GF-D8 (cell line): Measurements from ENCODE around the gene C10orf53.

Experiments used
- DNase-seq: peaks from one replicate; lab custom pipeline; 2025; lab: John Stamatoyannopoulos, UW

The C10orf53 gene

DNA sequence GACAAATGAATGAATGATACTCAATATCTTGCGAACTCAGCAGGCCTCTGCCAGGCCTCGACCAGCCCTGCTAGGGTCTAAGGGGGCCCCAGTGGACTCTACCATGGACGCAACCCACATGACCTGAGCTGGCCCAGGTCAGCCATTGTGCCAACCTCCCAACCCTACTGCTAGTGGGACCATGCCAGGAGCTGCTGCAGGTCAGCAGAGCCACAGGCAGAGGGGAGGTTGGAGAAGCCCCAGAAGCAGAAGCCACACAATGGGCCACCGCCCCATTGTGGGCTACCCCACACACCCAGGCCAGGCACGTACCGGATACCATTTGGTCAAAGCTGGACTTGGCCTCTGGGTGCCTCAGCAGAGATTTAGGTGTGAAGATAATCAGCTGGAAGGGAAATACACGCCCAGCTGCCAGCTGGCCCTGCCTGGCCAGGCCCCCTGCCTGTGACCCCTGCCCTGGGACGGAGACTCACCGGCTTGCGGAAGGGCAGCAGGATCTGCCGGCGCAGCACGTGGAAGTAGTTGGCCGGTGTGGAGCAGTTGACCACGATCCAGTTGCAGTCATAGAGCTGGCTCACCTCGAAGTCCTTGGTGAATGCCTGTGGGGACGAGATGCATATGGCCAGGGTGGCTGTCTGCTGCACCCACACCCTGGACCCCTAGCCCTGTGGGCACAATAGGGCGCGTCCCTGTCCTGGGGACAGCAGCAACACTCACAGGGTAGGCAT lies 58.2 kb downstream of the C10orf53 start:
- no peak for DNase-seq

DNA sequence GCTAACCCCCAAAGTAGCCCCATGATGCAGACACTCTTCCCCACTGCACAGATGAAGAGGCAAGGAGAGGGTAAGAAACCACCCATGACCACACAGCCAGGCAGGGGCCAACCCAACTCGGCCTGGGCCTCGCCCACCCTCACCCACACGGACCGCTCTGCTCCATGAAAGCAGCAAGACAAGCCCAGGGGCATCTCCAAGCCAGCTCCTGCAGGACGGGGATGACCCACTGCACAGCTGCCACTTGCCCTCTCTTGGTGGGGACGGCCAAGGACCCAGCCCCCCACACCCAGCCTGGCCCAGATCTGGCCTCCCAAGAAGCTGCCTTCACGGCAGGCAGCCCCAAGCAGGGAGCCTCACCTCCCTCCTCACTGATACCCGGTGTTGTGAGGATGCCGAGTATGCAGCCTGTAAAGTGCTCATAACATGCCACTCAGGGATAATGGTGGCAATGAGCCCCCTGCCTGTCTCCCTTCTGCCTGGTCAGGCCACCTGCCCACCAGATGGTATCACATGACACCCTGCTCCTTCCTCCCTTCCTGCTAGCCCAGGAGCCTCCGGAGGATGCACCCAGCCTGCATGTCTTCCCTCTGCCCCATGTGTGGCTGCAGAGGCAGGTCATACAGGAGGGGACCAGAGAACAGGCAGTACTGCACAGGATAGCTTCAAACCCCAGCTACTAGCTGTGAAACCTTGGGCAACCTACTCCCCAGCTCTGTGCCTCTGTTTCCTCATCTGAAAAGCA lies 59.3 kb downstream of the C10orf53 start:
- no peak for DNase-seq

DNA sequence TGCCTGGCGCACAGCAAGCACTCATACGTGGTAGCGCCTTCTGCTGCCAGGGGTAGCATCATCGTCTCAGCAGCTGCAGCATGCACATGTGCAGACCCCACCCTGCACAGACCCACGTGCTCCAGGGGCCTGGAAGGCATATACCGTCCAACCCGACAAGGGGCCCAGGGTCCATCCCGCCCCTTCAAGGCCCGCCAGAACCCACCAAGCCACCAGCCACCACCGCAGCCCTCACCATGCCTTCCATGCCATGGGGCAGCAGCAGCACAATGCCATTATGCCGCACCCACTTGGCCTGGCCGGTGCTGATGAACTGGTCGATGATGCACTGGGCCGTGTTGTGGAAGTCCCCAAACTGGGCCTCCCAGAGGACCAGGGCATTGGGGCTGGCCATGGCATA lies 60.0 kb downstream of the C10orf53 start:
- no peak for DNase-seq

DNA sequence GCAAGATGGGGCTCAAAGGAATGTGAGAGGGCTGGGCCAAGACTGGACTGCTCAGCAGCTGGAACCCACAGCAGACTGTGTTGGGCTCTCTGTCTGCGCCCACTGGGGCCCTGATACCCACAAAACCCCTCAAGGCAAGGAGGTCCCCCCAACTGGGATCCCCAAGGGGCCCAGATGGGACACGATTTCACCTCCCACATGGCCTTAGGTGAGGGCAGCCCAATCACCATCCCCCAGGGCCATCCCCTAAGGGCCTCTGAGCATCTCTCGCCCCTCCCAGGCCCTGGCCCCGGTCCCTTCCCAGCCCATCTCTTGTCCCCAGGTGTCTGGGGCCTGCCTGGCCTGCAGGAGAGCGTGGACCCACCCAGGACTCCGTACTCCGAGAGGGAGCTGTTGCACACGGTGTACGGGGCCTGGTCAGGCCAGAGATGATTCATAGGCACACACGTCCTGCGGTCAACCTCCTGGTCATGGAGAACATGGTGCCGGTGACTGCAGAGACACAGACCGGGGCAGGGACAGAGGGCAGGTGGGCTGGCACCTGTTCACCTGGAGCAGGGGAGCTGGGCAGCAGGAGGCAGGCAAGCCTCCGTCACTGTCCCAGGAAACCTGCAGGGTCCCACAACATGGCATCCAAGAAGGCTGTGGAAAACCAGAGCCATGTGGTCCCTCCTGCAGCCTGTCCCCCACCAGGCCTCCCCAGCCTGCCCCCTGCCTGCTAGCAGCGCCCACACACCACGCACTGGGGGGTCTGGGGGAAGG lies 61.1 kb downstream of the C10orf53 start:
- no peak for DNase-seq

DNA sequence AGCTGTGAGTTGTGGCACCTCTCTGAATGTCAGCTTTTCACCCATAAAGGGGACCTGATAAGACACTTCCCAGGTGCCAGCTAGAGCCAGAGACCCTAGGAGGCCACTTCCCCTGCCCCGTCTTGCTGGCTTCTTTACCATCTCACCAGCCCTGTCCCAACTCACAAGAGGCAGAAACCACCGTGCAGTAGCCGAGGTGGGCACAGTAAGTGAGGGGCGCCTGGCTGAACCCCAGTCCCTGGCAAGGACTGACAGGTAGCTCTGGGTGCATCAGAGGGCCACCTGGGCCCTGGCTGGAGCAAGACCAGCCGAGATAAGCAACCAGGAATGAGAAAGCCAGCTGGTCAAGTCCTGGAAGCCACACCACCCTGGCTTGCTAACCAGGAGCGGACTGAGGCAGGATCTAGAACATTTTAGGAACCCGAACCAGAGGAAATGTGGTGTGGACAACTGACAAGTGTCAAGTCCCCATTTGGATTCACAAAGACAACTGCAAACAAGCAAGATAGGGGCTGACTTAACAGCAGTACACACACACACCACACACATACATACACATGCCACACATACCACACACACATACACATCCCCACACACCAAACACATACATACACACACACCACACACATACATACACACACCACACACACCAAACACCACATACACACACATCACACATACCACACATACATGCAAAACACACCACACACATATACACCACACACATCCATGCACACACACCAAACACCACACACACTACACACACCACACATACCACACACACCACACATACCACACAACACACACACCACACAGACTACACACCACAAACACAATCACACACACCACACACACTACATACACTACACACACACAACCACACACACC lies 61.9 kb downstream of the C10orf53 start:
- no peak for DNase-seq

DNA sequence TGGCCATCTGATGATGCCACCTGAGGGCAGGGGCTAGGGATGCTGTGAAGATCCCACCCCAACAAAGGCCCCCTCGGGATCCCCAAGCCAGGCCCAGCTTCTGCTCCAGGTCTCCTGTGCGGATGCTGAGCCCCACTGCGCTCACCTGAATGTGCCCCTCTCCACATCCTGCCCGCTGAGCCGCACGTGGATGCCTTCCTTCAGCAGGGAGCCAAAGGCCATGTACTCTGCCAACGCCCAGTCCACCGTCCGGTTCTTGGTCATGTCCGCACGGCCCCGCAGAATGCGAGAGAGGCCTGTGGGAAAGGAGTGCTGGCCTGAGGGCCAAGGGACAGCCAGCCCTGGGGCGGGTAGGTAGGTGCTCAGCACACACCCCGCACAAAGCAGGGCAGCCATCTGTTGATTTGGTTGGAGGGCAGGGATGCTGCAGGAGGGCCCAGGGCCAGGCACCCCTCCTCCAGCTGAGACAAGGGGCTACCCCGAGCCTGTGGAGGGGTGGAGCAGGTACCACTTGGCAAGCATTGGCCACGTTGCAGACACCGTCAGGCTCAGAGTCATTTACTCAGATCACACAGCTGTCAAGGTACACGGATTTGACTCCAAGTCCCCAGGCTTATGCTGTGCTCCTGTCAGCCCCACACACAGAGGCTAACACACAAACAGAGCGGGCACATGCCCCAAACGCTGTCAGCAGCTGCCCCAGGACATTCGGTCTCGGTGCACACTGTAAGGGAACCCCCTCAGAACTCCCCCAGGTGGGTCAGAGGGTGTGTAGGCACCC lies 63.4 kb downstream of the C10orf53 start:
- DNase-seq: no peak

DNA sequence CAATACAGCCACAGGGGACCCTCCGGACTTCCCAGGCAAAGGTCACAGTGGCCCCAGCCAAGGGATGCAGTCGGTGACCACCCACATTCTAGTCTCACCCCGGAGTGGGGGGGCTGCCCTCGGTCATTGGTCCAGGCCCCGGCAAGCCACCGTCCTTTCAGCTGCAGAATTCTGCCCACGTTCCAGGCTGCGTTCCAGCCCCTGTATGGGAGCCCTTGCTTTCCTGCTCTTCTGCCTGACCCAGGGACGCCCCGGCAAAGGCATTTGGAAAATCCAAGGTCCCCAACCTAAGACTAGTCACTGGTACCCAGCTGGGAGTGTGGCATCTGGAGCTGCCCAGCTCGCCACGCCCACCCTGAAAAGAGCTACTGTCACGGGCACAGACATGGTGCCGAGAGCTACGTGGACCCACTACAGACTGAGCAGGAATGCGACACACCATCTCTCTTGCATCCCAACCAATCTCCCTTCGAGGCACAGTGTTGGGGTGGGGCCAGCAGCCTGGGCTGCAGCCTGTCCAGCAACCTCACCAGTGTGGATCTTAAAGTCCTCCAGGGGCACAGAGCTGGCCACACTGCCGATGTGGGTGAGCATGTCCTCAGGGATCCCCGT lies 64.1 kb downstream of the C10orf53 start:
- no peak for DNase-seq

DNA sequence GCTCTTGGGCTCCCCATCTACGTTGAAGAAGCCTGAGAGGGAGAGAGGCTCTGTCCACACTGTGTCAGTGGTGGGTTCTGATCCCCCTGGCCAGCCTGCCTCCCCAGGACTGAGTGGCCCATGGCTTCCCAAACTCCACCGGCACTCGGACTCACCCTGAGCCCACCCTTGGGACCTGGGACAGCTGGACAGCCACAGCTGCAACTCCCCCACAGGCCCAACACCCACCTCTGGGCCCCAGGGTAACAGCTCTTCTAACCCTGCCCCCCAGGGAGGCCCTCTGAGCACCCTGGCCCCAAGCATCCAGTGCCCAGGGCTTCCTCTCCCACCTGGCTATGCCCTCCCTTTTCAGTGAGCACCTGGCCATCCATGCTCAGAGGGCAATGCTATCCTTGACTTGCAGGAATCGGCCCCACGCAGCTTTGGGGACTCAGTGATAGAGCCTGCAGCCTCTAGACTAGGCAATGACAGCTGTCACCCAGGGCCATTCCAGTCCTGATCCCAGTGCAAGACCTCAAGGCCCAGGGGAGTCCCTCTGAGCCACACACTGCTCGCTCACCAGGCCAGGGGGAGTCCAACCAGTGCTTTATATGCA lies 64.7 kb downstream of the C10orf53 start:
- DNase-seq: no peak

DNA sequence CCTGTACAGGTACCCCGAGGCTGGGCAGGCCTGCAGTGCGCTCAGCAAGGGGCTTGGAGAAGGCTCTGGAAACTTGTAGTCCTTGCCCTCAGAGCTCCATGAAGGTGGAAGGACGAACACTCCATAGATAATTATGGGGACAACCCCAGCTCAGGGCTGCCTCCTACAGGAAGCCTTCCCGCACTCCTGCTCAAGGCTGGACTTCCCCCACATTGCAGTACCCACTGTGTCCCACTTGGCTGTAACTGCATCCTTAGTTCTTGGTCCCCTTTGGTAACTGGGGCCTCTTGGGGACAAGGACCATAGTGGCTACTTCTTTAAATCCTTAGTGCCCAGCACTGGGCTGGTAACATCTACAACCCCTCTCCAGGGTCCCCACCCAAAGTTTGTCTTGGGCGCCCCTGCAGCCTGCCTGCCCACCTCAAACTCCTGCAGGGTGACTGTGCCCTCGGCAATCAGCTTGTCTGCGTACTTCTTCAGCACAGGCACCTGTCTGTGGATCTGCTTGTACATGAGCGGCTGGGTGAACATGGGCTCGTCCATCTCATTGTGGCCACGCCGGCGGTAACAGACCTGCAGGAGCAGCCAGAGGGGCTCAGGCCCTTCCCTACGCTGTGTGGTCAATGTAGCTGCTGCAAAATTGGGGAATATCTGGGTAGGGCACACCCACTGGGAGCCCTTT lies 65.6 kb downstream of the C10orf53 start:
- DNase-seq: no peak

DNA sequence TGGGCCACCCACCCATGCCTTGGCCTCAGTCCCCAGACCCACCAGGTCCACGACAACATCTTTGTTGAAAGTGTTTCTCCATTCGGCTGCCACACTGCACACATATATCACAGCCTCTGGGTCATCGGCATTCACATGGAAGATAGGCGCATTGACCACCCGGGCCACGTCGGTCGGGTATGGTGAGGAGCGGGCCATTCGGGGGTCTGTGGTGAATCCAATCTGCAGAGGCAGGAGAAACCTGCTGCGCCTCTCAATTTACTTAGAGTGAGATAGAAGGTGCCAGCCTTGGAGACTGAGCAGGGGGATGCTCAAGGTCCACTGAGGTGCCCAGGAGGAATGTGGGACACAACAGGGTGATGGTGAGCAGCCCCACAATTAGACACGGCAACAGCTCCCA lies 66.3 kb downstream of the C10orf53 start:
- no peak for DNase-seq

DNA sequence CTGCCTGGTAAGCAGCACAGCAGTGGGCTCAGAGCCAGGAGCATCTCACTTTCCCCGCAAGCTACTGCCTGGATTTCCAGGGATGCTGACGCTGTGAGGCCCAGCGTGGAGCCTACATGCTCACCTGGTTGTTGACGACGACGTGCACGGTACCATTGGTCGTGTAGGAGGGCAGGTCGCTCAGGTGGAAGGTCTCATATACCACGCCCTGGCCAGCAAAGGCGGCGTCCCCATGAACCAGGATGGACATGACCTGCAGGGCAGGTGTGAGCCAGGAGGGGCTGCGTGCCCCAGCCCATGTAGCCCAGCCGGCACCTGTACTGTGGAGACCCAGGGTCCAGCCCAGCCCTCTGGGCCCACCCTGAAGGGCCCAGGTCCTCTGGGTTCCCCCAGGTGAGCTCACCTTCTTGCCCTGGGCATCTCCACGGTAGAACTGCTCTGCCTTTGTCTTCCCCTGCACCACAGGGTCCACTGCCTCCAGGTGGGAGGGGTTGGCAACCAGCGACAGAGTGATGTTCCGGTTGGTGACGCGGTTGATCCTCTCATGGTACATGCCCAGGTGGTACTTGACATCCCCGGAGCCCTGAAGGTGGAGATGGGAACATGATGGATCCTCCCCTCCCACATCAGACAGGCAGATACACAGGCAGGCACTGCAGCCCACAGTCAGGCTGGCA lies 67.3 kb downstream of the C10orf53 start:
- DNase-seq: no peak
